PFSK-1 (cell line): ENCODE data around the gene HMOX2.

Source experiments
- TAF1 ChIP-seq: IDR thresholded peaks from 2 replicates; pipeline ENCODE4 v1.6.1; 2012; ENCODE audit warnings: low read length, control low read depth, borderline replicate concordance; ENCODE audit not compliant: insufficient read depth
- TF ChIP-seq, protein P1 (sequence below), 2 experiments: IDR thresholded peaks; 2 replicates each; pipeline versions ENCODE4 v1.6.1 to v1.8.0; 2011 to 2012; ENCODE audit warnings: low read depth in 2 of 2, low read length in 2 of 2, control low read depth in 1 of 2, inconsistent platforms in 1 of 2, mild to moderate bottlenecking in 1 of 2, moderate library complexity in 1 of 2; ENCODE audit not compliant: insufficient read depth in 1 of 2

DNA sequence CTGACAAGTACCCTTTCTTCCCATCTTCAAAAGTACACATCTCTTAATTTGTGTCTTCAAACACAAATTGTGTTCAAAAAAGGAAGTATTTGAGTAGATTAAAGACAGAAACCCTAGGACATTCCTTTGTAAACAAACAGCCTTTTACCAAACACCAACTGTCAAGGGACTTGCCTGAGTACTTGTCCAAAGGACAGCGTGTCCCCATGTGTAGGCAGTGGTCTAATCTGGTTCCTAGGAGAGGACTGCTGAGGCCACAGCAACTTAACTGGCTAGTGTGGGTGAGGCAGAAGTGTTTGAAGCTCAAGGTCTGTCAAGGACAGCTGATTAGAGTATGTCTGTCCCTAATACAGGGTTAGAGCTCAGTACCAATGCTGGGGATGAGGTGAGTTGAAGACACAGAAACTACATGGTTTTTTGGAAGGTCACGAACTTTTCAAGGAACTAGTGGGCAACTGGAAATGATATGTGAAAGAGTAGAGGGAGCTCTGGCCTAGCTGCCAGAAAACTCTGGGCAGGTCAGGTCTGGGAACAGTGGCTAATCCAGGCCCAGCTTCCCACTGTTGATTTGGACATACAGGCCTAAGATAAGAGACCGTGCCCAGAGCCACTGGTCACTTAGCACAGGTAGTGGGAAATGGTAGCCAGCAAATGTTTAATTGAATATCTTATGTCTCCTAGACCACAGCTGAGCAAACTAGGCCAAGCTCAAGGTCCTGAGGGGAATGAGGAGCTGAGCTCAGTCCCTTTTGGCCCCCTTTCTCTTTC is 10.1 kb downstream of the HMOX2 start:
- no peak for TF ChIP-seq TAF1
- TF ChIP-seq, protein P1, sequence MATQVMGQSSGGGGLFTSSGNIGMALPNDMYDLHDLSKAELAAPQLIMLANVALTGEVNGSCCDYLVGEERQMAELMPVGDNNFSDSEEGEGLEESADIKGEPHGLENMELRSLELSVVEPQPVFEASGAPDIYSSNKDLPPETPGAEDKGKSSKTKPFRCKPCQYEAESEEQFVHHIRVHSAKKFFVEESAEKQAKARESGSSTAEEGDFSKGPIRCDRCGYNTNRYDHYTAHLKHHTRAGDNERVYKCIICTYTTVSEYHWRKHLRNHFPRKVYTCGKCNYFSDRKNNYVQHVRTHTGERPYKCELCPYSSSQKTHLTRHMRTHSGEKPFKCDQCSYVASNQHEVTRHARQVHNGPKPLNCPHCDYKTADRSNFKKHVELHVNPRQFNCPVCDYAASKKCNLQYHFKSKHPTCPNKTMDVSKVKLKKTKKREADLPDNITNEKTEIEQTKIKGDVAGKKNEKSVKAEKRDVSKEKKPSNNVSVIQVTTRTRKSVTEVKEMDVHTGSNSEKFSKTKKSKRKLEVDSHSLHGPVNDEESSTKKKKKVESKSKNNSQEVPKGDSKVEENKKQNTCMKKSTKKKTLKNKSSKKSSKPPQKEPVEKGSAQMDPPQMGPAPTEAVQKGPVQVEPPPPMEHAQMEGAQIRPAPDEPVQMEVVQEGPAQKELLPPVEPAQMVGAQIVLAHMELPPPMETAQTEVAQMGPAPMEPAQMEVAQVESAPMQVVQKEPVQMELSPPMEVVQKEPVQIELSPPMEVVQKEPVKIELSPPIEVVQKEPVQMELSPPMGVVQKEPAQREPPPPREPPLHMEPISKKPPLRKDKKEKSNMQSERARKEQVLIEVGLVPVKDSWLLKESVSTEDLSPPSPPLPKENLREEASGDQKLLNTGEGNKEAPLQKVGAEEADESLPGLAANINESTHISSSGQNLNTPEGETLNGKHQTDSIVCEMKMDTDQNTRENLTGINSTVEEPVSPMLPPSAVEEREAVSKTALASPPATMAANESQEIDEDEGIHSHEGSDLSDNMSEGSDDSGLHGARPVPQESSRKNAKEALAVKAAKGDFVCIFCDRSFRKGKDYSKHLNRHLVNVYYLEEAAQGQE (IDR thresholded peaks at IDR 0.05; ENCODE audit: insufficient read depth in 1 of 2, low read depth in 2 of 2, low read length in 2 of 2) = no peak
